Keratinocyte (primary cell): ENCODE measurements around the gene GJA3. TPM values are rescaled to one million over a fixed set of nuclear protein-coding genes. Genes with fewer than 3 reads are reported as not detected.

Experiments used
- DNase-seq: peaks from one replicate; pipeline ENCODE4 v3.0.0-alpha.2; 2011; ENCODE audit warnings: low read depth, missing footprints, low spot score
- FAIRE-seq: peaks from 2 replicates; lab custom pipeline; 2011; peaks lifted over from hg19 to GRCh38; lab: Jason Lieb, UNC
- H2AFZ ChIP-seq: 2 replicates; pipeline ENCODE4 v1.6.0; 2012; ENCODE audit warnings: low read length, control low read depth, inconsistent platforms; ENCODE audit not compliant: control insufficient read depth
- H3K27ac ChIP-seq: 2 replicates; pipeline ENCODE4 v1.5.1; 2011; ENCODE audit warnings: low read length; ENCODE audit not compliant: control insufficient read depth, insufficient read depth
- H3K27me3 ChIP-seq: 3 replicates; pipeline ENCODE4 v1.6.0; 2011; ENCODE audit warnings: low read length; ENCODE audit not compliant: control insufficient read depth, insufficient read depth; ENCODE audit errors: extremely low read depth
- H3K36me3 ChIP-seq, 2 experiments: 2 replicates in 1 of 2; 3 replicates in 1 of 2; pipeline ENCODE4 v1.5.1; 2011; ENCODE audit warnings: low read length in 2 of 2, mild to moderate bottlenecking in 1 of 2; ENCODE audit not compliant: control insufficient read depth in 2 of 2, insufficient read depth in 2 of 2; ENCODE audit errors: extremely low read depth in 1 of 2
- H3K4me1 ChIP-seq: 3 replicates; pipeline ENCODE4 v1.5.1; 2011; ENCODE audit warnings: low read length; ENCODE audit not compliant: control insufficient read depth, insufficient read depth; ENCODE audit errors: extremely low read depth
- H3K4me2 ChIP-seq: 3 replicates; pipeline ENCODE4 v1.6.0; 2011; ENCODE audit warnings: low read depth, low read length; ENCODE audit not compliant: control insufficient read depth, insufficient read depth; ENCODE audit errors: extremely low read depth
- H3K4me3 ChIP-seq, 3 experiments: fragments of 200-600 bp in 1 of 3; sonication (generic) in 1 of 3; 2 replicates in 2 of 3; 3 replicates in 1 of 3; pipeline ENCODE4 v1.5.1; 2011 to 2016; ENCODE audit warnings: low read length in 3 of 3, mild to moderate bottlenecking in 3 of 3, control low read depth in 2 of 3, inconsistent platforms in 1 of 3, low read depth in 1 of 3, mixed read lengths in 1 of 3, mixed run types in 1 of 3, moderate library complexity in 1 of 3; ENCODE audit not compliant: control insufficient read depth in 2 of 3, insufficient read depth in 2 of 3; ENCODE audit errors: extremely low read depth in 1 of 3
- H3K79me2 ChIP-seq: 2 replicates; pipeline ENCODE4 v1.6.0; 2012; ENCODE audit warnings: low read length; ENCODE audit not compliant: control insufficient read depth, insufficient read depth
- H3K9ac ChIP-seq: 3 replicates; pipeline ENCODE4 v1.6.0; 2011; ENCODE audit warnings: low read length; ENCODE audit not compliant: control insufficient read depth, insufficient read depth; ENCODE audit errors: extremely low read depth
- H3K9me1 ChIP-seq: 3 replicates; pipeline ENCODE4 v1.6.0; 2011; ENCODE audit warnings: low read length; ENCODE audit not compliant: control insufficient read depth, insufficient read depth; ENCODE audit errors: extremely low read depth
- H3K9me3 ChIP-seq: 2 replicates; pipeline ENCODE4 v1.5.1; 2012; ENCODE audit warnings: low read depth, low read length; ENCODE audit not compliant: control insufficient read depth
- H4K20me1 ChIP-seq: 3 replicates; pipeline ENCODE4 v1.6.0; 2011; ENCODE audit warnings: low read length; ENCODE audit not compliant: control insufficient read depth, insufficient read depth; ENCODE audit errors: extremely low read depth
- CTCF ChIP-seq, 3 experiments: IDR thresholded peaks in 1 of 3; conservative IDR thresholded peaks in 1 of 3; optimal IDR thresholded peaks in 1 of 3; 2 replicates in 2 of 3; 3 replicates in 1 of 3; pipeline versions ENCODE3 to v1.5.1; 2011; ENCODE audit warnings: low read length in 3 of 3, mild to moderate bottlenecking in 3 of 3, moderate library complexity in 2 of 3, control low read depth in 1 of 3, inconsistent platforms in 1 of 3; ENCODE audit not compliant: insufficient read depth in 2 of 3; ENCODE audit errors: extremely low read depth in 1 of 3
- EZH2 ChIP-seq: IDR thresholded peaks from one replicate; pipeline ENCODE4 v1.6.1; 2012; ENCODE audit warnings: inconsistent platforms, mild to moderate bottlenecking, low read length, moderate library complexity
- dilution Hi-C: fragments of 300-500 bp; cut with MboI; formaldehyde crosslinking; loops from one replicate; pipeline ENCODE4 v1.7.0; 2020; ENCODE audit warnings: low sequenced_read_pairs; ENCODE audit not compliant: extremely low pct_ligation_motif_present
- polyA plus RNA-seq, 5 experiments: library from polyadenylated mRNA; depleted of rRNA in 3 of 5; stranded (reverse) in 3 of 5; stranded (forward) in 1 of 5; unstranded in 1 of 5; fragments of >200 nt; gene quantifications; 1 replicate in 1 of 5; 2 replicates in 3 of 5; 3 replicates in 1 of 5; pipeline versions ENCODE4 v1.2.1 to v1.2.3, GENCODE V29; 2011 to 2012; ENCODE audit warnings: missing spikeins in 2 of 5, low read depth in 1 of 5, low replicate concordance in 1 of 5

GJA3 gene
- polyA plus RNA-seq, 1 donor (not counting 4 experiments of a cell fraction or from before 2014, with no cell fraction given), result 0.09 TPM

GRCh38 chr13:20126541-20127261 is 34.2 kb downstream of the GJA3 start:
- dilution Hi-C loops, result no loop called here
- TF ChIP-seq EZH2 (no peak), CTCF (optimal IDR thresholded peaks at IDR 0.05 in 1 of 3, IDR thresholded peaks at IDR 0.05 in 1 of 3, conservative IDR thresholded peaks at IDR 0.05 in 1 of 3; ENCODE audit: extremely low read depth in 1 of 3, insufficient read depth in 2 of 3, low read length in 3 of 3) (no peak)
- Histone ChIP-seq H3K27me3 (peaks cover 19% of the 10 kb centered on the region), H3K9ac (no peak overlapping the region), H3K9me1 (no peaks in the 10 kb centered on the region), H2AFZ (no peak overlapping the region), H3K27ac (no peak overlapping the region), H4K20me1 (no peaks in the 10 kb centered on the region), H3K4me2 (no peak overlapping the region), H3K4me3 (no peak overlapping the region), H3K4me1 (peaks cover 11% of the 10 kb centered on the region), H3K36me3 (no peaks in the 10 kb centered on the region), H3K79me2 (no peaks in the 10 kb centered on the region), H3K9me3 (no peaks in the 10 kb centered on the region)
- no peak for DNase-seq
- FAIRE-seq, result no peak

DNA sequence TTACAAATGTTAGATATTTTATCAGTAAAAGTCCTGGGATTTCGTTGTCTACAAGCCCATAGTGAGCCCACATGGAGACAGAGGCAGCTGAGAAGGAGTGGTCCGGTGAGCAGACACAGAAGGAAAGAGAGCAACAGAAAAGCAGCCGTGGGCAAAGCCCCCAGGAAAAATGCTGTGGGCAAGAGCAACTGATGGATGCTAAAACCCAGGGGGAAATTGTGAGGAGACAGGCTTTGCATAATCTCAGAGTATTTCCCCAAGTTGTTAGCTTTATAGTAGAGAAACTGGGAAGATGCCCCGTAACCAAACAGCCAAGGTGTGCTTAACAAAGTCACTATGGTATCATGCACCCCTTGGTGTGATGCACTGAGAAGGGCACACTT is 35.1 kb downstream of the GJA3 start:
- H3K9me1 ChIP-seq, result no peaks in the 10 kb centered on the region
- H3K27me3 ChIP-seq, result peaks cover 19% of the 10 kb centered on the region
- no peaks in the 10 kb centered on the region for H4K20me1 ChIP-seq
- no peak overlapping the region for H3K27ac ChIP-seq
- H3K79me2 ChIP-seq, result no peaks in the 10 kb centered on the region
- no peak overlapping the region for H3K4me3 ChIP-seq
- no peak overlapping the region for H3K4me2 ChIP-seq
- no peaks in the 10 kb centered on the region for H3K36me3 ChIP-seq
- dilution Hi-C loops, result no loop called here
- H3K4me1 ChIP-seq, result peaks cover 11% of the 10 kb centered on the region
- DNase-seq, result no peak
- no peak overlapping the region for H3K9ac ChIP-seq
- H2AFZ ChIP-seq, result no peak overlapping the region
- FAIRE-seq, result no peak
- no peak for TF ChIP-seq CTCF (optimal IDR thresholded peaks at IDR 0.05 in 1 of 3, IDR thresholded peaks at IDR 0.05 in 1 of 3, conservative IDR thresholded peaks at IDR 0.05 in 1 of 3; ENCODE audit: extremely low read depth in 1 of 3, insufficient read depth in 2 of 3, low read length in 3 of 3)
- no peak for TF ChIP-seq EZH2
- H3K9me3 ChIP-seq, result no peaks in the 10 kb centered on the region
